Measurements from ENCODE around the gene ME3.

GRCh38 chr11:86510674-86511073 is 161.7 kb downstream of the ME3 start:
- no peak for TF ChIP-seq CTCF (IDR thresholded peaks at IDR 0.05)
- no peak for TF ChIP-seq POLR2A (IDR thresholded peaks at IDR 0.05)
